GM19372 (cell line): ENCODE results near the gene CTBP1.

ENCODE experiments used
- ATAC-seq: cut with Tn5 transposase; IDR thresholded peaks from one replicate; pipeline ENCODE4 v1.9.1; 2021; ENCODE audit warnings: mild to moderate bottlenecking, low read depth, moderate library complexity; ENCODE audit not compliant: unreplicated experiment

CTBP1 gene

DNA sequence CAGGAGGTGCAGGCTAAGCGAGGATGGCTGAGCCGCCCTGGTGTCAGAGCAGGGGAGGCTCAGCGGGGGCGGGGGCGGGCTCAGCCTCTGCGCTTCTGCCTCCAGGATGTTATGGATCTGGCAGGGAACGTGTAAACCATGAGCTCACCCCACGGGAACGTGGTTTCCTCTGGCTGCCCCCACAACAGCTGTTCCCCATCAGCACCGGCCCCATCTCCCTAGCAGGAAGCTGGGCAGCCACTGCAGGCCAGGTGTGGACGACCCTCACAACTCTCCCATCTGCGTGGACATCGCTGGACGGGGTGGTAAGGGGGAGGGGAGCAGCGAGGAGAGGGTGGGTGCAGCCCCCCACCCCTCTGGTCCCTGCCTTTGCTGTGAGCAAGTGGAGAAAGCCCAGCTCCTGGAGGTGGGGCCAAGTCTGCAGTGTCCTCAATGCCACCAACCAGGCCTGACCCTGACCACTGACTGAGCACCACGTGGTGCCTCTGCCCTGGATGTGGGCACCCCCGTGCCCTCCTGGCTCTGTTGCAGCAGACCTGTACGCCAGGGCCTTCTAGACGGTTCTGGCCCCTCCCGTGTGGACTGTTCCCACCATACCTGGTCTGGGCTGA lies 48.4 kb downstream of the CTBP1 start:
- peak; percentile 8 for ATAC-seq

GRCh38 chr4:1199556-1200331 lies 49.2 kb downstream of the CTBP1 start:
- ATAC-seq: no peak

DNA sequence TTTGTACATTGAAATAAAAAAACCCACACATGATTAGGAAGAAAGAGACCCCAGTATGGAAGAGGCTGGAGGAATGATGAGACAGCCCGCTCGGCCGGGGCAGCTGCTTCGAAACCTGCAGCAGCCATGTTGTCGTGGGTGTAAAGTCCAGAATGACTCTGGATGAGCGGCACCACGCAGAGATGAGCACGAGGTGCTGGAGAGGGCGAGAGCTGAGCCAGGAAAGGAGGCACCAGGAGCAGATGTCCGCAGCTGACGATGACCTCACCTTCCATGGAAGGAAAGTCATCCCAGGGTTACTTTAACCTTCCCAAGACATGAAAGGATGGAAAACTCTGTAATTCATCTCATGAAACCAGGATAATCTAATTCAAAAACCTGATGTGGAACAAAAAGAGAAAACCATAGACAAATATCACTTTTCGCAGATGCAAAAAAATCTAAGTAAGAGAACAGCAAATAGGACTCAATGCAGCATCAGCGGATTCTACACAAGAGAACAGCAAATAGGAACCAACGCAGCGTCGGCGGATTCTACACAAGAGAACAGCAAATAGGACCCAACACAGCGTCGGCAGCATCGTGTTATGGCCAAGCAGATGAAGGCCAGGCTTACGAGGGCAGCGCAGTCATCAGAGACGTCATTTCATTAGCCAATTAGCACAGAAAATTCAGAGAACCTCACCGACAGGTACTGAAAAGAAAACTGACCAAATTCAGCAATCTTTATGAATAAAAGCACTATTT lies 50.7 kb downstream of the CTBP1 start:
- no peak for ATAC-seq

- ATAC-seq: no peak
Observed at GRCh38 chr4:1196421-1197183, 52.3 kb downstream of the CTBP1 start.

DNA sequence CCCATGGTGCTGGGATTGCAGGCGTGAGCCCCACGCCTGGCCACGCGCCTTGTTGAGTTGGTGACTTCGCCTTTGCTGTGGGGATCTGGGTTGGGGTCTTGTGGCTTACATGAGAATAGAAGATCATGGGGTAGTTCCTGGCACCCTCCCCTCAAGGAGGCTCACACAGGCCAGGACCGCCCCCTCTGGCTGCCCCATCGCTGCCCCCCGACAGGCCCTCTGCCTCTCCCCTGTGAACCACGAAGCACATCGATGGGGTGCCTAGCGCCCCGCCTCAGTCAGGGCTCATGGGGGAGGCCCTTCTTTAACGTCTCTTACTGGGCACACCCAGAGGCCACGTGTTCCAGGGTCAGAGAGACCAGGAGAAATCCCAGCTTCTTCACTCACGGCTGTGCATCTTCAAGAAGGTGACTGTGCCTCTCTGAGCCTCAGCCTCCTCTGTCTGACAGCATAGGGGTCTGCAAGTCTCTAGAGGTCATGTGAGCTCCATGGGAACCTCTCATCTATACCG lies 53.0 kb downstream of the CTBP1 start:
- ATAC-seq: no peak

- no peak for ATAC-seq
Observed at GRCh38 chr4:1195109-1195671, 53.7 kb downstream of the CTBP1 start.

DNA sequence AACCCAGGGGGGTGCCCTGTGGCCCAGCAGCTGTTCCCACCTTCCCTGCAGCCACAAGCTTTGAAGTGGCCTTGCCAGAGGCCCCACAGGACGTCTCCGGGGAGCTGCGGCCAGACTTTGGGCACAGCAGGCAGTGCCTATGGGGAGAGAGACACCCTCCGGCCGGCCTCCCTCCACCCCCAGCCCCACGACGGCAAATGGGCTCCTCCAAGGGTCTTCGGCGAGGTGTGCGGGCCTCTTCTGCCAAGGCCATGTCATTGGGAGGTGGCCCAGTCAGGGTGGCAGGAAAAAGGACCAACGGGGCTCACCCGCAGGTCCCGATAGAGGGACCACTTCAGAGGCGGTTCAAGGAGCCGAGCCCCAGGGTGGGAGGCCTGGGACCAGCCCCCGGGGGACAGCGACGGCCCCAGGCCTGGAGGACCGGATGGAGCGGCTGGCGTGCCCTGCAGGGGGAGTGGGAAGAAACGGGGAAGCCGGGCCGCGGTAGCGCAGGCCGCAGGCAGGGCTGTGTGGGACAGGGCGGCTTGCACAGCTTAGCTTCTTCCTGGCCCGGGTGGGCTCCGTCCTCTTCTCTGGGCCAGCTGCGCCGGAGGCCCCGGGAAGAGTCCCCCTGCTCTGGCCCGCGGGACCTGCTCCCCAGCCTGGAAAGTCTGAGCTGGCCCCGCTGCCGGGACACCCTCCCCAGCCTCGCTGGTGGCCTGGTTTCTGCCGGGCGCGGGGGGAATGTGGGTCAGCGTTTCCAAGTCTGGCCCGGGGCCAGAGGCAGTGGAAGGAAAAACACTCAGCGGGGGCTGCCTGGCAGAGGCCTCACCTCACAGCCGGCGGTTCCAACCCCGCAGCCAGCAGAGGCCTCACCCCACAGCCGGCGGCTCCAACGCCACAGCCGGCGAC lies 54.7 kb downstream of the CTBP1 start:
- ATAC-seq: no peak

DNA sequence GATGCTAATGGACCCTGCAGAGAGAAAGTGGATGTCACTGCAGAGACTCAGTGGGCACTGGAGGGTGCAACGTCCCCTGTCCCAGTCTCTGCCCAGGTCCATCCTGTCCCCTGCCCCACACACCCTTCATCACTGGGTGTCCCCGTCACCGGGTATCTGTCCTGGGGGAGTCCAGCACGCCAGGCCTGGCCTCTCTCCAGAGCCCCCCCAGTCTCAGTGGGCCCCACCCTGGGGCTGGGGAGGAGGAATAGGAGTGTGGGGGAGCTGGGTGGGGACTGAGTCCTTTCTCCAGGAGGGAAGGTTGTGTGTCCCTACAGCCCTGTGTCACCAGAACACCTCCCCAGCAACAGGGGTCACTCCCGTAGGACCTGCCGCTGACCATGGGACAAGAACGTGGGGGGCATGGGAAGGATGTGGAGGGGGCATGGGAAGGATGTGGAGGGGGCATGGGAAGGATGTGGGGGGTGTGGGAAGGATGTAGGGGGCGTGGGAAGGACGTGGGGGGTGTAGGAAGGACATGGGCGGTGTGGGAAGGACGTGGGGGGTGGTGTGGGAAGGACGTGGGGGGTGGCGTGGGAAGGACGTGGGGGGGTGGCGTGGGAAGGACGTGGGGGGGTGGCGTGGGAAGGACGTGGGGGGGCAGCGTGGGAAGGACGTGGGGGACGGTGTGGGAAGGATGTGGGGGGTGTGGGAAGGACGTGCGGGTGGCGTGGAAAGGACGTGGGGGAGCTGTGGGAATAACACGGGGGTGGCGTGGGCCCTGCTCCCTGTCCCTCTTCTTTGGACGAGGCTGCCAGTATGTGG lies 55.5 kb downstream of the CTBP1 start:
- ATAC-seq: no peak

- no peak for ATAC-seq
Observed at GRCh38 chr4:1192493-1193205, 56.3 kb downstream of the CTBP1 start.

- ATAC-seq: no peak
Observed at GRCh38 chr4:1192091-1192492, 56.8 kb downstream of the CTBP1 start.

DNA sequence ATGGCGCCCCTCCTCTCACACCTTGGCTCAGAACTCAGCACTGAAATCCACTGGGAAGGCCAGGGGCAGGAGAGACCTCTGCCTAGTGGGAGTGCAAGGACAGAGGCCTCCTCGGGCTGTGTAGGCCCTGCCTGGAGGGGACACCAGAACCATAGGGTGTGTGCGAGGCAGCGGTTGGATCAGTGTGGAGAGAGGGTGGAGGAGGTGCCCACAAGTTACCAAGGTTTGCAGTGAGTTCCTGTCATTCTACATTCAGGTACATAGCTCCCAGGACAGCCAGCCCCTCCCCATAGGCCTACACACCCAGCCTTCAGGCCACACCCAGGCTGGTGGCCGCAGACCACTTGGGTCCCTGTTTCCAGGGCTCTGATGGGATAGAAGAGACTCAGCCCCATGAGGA lies 57.3 kb downstream of the CTBP1 start:
- no peak for ATAC-seq

GRCh38 chr4:1187182-1187581 lies 61.7 kb downstream of the CTBP1 start:
- no peak for ATAC-seq

GRCh38 chr4:1183985-1184773 lies 64.8 kb downstream of the CTBP1 start:
- ATAC-seq: peak; percentile 54

GRCh38 chr4:1182313-1182712 lies 66.6 kb downstream of the CTBP1 start:
- ATAC-seq: no peak

- ATAC-seq: no peak
Observed at GRCh38 chr4:1180663-1181062, 68.3 kb downstream of the CTBP1 start.

DNA sequence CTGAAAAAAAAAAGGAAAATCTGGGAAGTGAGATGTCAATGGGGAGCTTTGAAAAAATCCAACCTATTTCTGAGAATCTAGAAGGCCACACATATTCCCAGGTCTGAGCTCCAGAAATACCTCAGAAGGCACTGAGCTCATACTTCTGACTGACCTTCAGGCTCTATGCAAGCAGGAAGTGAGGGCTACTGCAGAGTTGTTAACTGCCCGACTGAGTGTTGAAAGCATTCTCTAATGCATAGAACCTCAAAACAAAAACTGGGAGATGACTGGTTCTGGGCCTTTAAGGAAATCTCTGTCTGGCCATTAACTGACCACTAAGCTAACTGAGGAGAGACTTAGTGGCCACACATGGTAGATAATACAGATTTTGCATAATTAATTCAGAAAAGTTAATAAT lies 69.0 kb downstream of the CTBP1 start:
- ATAC-seq: no peak

GRCh38 chr4:1179089-1179441 lies 69.9 kb downstream of the CTBP1 start:
- ATAC-seq: no peak
